ENCODE measurements around the gene EEIG1. TPM values are rescaled to one million over a fixed set of nuclear protein-coding genes. Genes with fewer than 3 reads are reported as not detected.
A peak's percentile ranks its signal among the peaks of the same experiment; 100 is the strongest.

Gene EEIG1
- total RNA-seq, 2 experiments from 2014 or later, result 56.2 to 58.4 TPM

DNA sequence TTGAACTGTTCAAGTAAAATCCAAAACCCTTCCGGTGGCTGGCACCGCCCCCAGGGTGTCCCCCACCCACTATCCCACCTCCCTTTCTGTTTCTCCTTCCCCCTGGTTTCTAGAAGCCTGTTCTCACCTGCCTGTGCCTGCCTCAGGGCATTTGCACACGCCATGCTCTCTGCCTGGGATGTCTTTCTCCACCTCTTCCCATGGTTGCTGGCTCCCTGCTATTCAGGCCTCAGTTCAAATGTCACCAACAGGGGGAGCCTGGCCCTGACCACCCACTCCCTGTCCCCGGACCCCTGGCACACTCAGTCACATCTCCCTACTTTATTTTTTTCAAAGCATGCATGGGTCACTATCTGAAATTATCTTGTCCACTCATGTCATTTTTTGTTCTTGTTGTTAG lies 39.9 kb upstream of the EEIG1 start:
- POLR2A ChIA-PET, result no interaction called here
- no peak overlapping the region for H3K4me3 Mint-ChIP-seq
- H3K36me3 Mint-ChIP-seq (ENCODE audit: low read depth), result no peaks in the 10 kb centered on the region
- no peak overlapping the region for H3K27ac Mint-ChIP-seq
- DNase-seq (no peak), ATAC-seq (no peak)
- no peaks in the 10 kb centered on the region for H3K27me3 Mint-ChIP-seq
- no peaks in the 10 kb centered on the region for H3K9me3 Mint-ChIP-seq (ENCODE audit: low read depth)
- CTCF ChIA-PET, result interaction anchor here (0.6 to 4.4 kb wide), 9 partner anchors 14 to 73 kb away, joined by 3 to 20 read pairs (median 4); no protein-coding TSS in a partner anchor
- intact Hi-C loops (cut with DNase I, micrococcal nuclease), result no loop called here
- peaks cover 48% of the 10 kb centered on the region for H3K4me1 Mint-ChIP-seq

DNA sequence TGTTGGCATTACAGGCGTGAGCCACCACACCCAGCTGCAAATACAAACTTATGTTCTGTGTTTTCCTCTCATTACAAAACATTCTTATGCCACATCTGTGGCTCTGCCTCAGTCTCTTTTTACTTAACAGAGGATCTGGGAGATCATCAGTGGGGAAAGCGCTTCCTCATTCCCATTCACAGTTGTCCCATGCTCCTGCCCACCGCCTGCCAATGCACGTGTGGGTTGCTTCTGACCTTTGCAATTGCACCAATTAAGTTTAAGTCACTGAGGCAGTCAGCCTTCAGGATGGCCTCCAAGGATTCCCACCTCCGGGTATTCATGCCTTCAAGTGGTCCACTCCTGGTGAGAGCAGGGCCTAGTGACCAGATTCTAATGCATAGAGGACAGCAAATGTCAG lies 34.9 kb upstream of the EEIG1 start:
- no peaks in the 10 kb centered on the region for H3K27me3 Mint-ChIP-seq
- no peaks in the 10 kb centered on the region for H3K9me3 Mint-ChIP-seq (ENCODE audit: low read depth)
- CTCF ChIA-PET, result interaction anchor here (0.6 to 0.7 kb wide), 2 partner anchors 16 to 24 kb away, joined by 3 read pairs; no protein-coding TSS in a partner anchor
- POLR2A ChIA-PET, result no interaction called here
- no peak for ATAC-seq
- no peaks in the 10 kb centered on the region for H3K36me3 Mint-ChIP-seq (ENCODE audit: low read depth)
- no peak for DNase-seq
- no peak overlapping the region for H3K27ac Mint-ChIP-seq
- no peak overlapping the region for H3K4me3 Mint-ChIP-seq
- peaks cover 14% of the 10 kb centered on the region for H3K4me1 Mint-ChIP-seq
- intact Hi-C loops (cut with DNase I, micrococcal nuclease), result no loop called here

DNA sequence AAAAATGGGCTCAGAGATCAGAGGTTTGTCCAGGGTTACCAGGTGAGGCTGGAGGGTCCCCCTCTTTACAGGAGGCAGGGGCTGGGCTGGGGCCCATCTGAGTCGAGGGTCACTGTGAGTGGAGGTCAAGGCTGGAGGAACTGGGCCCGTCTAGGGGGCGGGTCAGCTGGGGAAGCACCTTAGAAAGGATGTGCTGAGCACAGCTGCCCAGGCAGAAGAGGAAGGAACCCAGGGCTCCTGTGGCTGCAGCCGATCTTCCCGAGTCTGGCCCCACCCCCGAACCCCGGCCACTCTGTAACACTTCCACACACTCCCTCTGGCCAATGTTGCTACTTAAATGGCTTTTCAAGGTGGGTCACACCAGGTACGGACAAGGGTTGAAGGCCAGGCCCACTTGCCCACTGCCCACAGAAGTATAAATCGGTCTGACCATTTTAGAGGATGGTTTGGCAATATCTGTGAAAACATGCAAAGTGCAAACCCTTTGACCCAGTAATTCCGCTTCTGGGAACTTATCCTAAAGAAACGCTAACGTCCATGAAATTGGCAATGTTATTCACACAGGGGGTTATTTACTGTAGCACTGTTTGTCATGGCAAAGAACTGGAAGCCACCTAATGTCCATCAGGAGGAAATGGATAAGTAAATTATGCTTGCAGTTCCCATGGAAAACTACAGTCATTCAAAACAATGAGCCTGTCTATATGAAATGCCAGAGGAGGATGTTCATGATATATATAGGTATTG lies 30.5 kb upstream of the EEIG1 start:
- H3K4me1 Mint-ChIP-seq, result peaks cover 42% of the 10 kb centered on the region
- ATAC-seq (no peak), DNase-seq (no peak)
- ChIA-PET POLR2A (no interaction called here), CTCF (interaction anchor here (0.8 kb wide), 1 partner anchor 13 kb away, joined by 3 read pairs; no protein-coding TSS in a partner anchor)
- H3K4me3 Mint-ChIP-seq, result no peak overlapping the region
- no peak overlapping the region for H3K27ac Mint-ChIP-seq
- H3K9me3 Mint-ChIP-seq (ENCODE audit: low read depth), result peaks cover 2% of the 10 kb centered on the region
- H3K27me3 Mint-ChIP-seq, result no peaks in the 10 kb centered on the region
- H3K36me3 Mint-ChIP-seq (ENCODE audit: low read depth), result peaks cover 6% of the 10 kb centered on the region
- intact Hi-C loops (cut with DNase I, micrococcal nuclease), result no loop called here

DNA sequence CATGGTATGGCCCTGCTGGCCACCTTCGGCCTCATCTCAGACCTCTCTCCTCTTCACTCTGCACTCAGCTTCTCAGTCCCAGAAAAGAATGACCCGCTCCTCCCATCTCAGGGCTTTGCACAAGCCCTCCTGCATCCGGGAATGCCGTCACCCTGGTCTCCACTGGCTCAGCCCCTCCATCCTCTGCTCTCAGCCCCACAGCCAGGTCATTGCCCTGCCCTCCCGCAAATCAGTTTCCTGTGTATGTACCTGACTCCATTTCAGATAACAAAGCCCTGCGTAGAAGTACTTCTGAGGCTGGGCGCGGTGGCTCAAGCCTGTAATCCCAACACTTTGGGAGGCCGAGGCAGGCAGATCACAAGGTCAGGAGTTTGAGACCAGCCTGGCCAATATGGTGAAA lies 28.9 kb upstream of the EEIG1 start:
- DNase-seq (no peak), ATAC-seq (no peak)
- H3K27me3 Mint-ChIP-seq, result no peaks in the 10 kb centered on the region
- POLR2A ChIA-PET, result interaction anchor here (0.6 kb wide), 1 partner anchor 31 kb away, joined by 3 read pairs; no protein-coding TSS in a partner anchor
- peaks cover 47% of the 10 kb centered on the region for H3K4me1 Mint-ChIP-seq
- CTCF ChIA-PET, result interaction anchor here (1.0 kb wide), 1 partner anchor 16 kb away, joined by 3 read pairs; no protein-coding TSS in a partner anchor
- H3K9me3 Mint-ChIP-seq (ENCODE audit: low read depth), result peaks cover 2% of the 10 kb centered on the region
- no peak overlapping the region for H3K4me3 Mint-ChIP-seq
- peak overlapping the region; percentile 70 for H3K27ac Mint-ChIP-seq
- peaks cover 6% of the 10 kb centered on the region for H3K36me3 Mint-ChIP-seq (ENCODE audit: low read depth)
- intact Hi-C loops (cut with DNase I, micrococcal nuclease), result loop anchor here in 1 of 2 experiments (2.0 kb wide), 1 partner anchor 55 kb away; no protein-coding TSS in a partner anchor

DNA sequence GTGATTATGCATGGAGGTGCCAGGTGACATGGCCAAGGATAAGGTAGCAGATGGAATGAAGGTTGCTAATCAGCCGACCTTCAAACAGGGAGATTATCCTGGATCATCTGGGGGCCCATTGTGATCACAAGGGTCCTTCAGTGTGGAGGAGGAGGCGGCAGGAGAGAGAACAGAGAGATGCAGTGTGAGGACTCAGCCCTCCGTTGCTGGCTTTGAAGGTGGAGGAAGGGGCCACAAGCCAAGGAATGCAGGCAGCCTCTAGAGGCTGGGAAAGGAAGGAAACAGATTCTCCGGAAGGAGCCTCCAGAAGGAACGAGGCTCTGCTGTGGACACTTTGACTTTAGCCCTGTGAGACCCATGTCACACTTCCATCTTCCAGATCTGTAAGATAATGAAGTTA lies 27.4 kb upstream of the EEIG1 start:
- peak; percentile 2 for ATAC-seq
- no peaks in the 10 kb centered on the region for H3K27me3 Mint-ChIP-seq
- ChIA-PET CTCF (interaction anchor here (0.6 to 1.5 kb wide), 4 partner anchors 19 to 106 kb away, joined by 3 to 7 read pairs (median 4); no protein-coding TSS in a partner anchor), POLR2A (interaction anchor here (0.7 kb wide), 1 partner anchor 12 kb away, joined by 3 read pairs; no protein-coding TSS in a partner anchor)
- peaks cover 47% of the 10 kb centered on the region for H3K4me1 Mint-ChIP-seq
- intact Hi-C loops (cut with DNase I, micrococcal nuclease), result loop anchor here in 1 of 2 experiments (2.0 kb wide), 1 partner anchor 53 kb away; no protein-coding TSS in a partner anchor
- DNase-seq, result no peak
- H3K36me3 Mint-ChIP-seq (ENCODE audit: low read depth), result peaks cover 6% of the 10 kb centered on the region
- H3K4me3 Mint-ChIP-seq, result peak overlapping the region; percentile 81
- peaks cover 2% of the 10 kb centered on the region for H3K9me3 Mint-ChIP-seq (ENCODE audit: low read depth)
- H3K27ac Mint-ChIP-seq, result peak overlapping the region; percentile 93

DNA sequence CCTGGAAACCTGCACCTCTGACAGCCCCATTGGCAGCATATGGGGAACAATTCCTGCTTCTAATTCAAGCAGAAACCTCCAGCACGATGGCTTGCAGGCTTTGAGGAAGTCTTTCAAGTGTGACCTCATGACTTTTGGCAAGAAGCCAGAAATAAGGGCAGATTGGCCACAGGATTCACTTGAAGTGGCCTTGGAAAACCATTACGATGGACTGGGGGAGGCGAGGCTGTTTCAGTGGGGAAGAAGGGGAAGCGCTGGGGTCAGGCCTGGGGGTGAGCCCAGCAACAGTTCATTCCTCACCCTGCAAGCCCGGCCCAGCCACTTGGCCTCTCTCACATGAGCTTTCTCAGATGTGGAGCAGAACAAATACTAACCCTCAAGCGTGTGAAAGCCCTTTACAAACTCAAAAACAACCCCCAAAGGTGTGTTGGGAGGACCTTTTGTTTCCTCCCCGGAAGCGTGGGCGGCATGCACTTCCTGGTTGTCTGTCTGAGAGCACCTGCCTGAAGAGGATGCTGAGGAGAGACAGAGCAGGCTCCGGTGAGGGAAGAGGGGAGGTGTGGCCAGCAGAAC lies 26.9 kb upstream of the EEIG1 start:
- peaks cover 6% of the 10 kb centered on the region for H3K36me3 Mint-ChIP-seq (ENCODE audit: low read depth)
- POLR2A ChIA-PET, result interaction anchor here (0.7 to 1.0 kb wide), 4 partner anchors 12 to 27 kb away, joined by 3 read pairs; no protein-coding TSS in a partner anchor

DNA sequence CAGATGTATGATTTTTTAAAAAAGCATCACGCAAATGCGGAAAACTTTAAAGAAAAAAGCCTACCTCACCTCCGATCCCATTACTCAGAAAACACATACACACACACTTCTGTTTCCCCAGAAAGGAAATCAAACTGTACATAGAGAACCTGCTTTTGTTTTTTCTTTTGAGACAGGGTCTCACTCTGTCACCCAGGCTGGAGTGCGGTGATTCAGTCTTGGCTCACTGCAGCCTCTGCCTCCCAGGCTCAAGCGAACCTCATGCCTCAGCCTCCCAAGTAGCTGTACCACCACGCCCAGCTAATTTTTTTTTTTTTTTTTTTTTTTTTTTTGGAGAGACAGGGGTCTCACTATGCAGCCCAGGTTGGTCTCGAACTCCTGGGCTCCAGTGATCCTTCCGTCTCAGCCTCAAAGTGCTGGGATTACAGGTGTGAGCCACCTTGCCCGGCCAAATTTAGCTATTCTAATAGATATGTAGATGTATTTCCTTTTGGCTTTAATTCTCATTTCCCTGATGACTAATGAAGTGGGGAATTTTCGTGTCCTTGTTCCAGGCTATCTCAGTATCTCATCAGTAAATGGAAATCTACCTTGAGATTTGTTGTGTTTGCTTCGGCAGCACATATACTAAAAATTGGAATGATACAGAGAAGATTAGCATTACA lies 25.7 kb upstream of the EEIG1 start:
- DNase-seq (peak; percentile 47), ATAC-seq (peak; percentile 9)
- CTCF ChIA-PET, result interaction anchor here (0.6 to 1.8 kb wide), 8 partner anchors 13 to 64 kb away, joined by 3 to 8 read pairs (median 4); no protein-coding TSS in a partner anchor
- peak overlapping the region; percentile 39 for H3K4me3 Mint-ChIP-seq
- POLR2A ChIA-PET, result interaction anchor here (0.6 to 1.2 kb wide), 3 partner anchors 20 to 63 kb away, joined by 3 read pairs; no protein-coding TSS in a partner anchor
- no peaks in the 10 kb centered on the region for H3K27me3 Mint-ChIP-seq
- peaks cover 47% of the 10 kb centered on the region for H3K4me1 Mint-ChIP-seq
- peaks cover 6% of the 10 kb centered on the region for H3K36me3 Mint-ChIP-seq (ENCODE audit: low read depth)
- H3K9me3 Mint-ChIP-seq (ENCODE audit: low read depth), result peaks cover 2% of the 10 kb centered on the region
- peak overlapping the region; percentile 87 for H3K27ac Mint-ChIP-seq
- intact Hi-C loops (cut with DNase I, micrococcal nuclease), result no loop called here

More for the DNA sequence above, 26.9 kb upstream of the EEIG1 start:
- no peaks in the 10 kb centered on the region for H3K27me3 Mint-ChIP-seq
- CTCF ChIA-PET, result interaction anchor here (0.6 to 1.8 kb wide), 7 partner anchors 12 to 107 kb away, joined by 3 to 8 read pairs (median 4); no protein-coding TSS in a partner anchor
- intact Hi-C loops (cut with DNase I, micrococcal nuclease), result loop anchor here (1.0 to 2.0 kb wide), 3 partner anchors 19 to 53 kb away; no protein-coding TSS in a partner anchor
- DNase-seq (peak; percentile 96), ATAC-seq (peak; percentile 86)
- peaks cover 49% of the 10 kb centered on the region for H3K4me1 Mint-ChIP-seq
- peak overlapping the region; percentile 93 for H3K27ac Mint-ChIP-seq
- peaks cover 2% of the 10 kb centered on the region for H3K9me3 Mint-ChIP-seq (ENCODE audit: low read depth)
- H3K4me3 Mint-ChIP-seq, result peak overlapping the region; percentile 81

DNA sequence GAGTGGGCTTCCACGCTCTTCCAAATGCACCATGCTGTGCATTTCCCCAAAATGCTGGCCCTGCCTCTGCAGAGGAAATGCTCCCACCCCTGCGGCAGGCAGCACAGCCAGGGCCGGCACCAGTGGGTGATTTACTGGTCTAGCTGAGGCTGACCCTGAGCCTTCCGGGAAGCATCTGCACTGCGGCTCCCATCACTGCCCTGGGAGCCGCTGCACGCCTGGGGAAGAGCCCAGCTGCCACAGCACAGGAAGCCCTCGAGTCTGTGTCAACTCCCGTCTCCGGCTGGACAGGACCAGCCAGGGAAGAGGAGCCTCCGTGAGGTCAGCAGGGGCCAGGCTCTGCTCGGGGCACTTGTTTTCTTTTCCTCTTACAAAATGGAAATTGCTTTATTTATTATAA lies 25.1 kb upstream of the EEIG1 start:
- peak overlapping the region; percentile 63 for H3K27ac Mint-ChIP-seq
- intact Hi-C loops (cut with DNase I, micrococcal nuclease), result no loop called here
- H3K9me3 Mint-ChIP-seq (ENCODE audit: low read depth), result peaks cover 2% of the 10 kb centered on the region
- peaks cover 6% of the 10 kb centered on the region for H3K36me3 Mint-ChIP-seq (ENCODE audit: low read depth)
- CTCF ChIA-PET, result interaction anchor here (0.6 to 1.8 kb wide), 8 partner anchors 12 to 64 kb away, joined by 3 to 8 read pairs (median 4); no protein-coding TSS in a partner anchor
- H3K4me3 Mint-ChIP-seq, result peak overlapping the region; percentile 39
- POLR2A ChIA-PET, result interaction anchor here (0.6 to 1.2 kb wide), 2 partner anchors 41 to 62 kb away, joined by 3 read pairs; no protein-coding TSS in a partner anchor
- peaks cover 42% of the 10 kb centered on the region for H3K4me1 Mint-ChIP-seq
- DNase-seq, result peak; percentile 32
- H3K27me3 Mint-ChIP-seq, result no peaks in the 10 kb centered on the region
- no peak for ATAC-seq

DNA sequence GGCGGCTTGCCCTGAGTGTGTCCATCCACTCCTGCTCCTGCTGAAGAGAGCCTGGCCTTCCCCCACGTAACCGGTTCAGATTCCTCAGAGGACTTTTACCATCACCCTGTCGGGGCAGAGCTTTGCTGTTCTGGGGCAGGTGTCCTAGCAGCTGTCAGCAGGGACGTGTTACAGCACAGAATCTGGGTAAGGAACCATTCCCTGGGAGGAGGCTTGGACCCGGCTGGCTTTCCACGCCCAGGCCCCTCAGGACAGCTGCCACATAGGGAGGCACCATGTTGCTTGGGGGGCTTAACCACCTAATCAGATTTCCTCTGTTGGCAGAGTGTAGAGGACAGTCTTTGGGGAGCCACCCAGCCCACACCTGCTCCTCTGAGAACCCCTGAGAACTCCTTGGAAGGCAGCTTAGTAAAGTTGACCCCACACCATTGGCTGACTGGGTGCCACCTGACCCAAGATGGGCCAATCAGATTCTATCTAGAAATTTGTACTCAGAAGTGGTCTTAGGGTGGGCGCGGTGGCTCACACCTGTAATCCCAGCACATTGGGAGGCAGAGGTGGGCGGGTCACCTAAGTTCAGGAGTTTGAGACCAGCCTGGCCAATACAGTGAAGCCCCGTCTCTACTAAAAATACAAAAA lies 23.3 kb upstream of the EEIG1 start:
- intact Hi-C loops (cut with DNase I, micrococcal nuclease), result no loop called here
- CTCF ChIA-PET, result interaction anchor here (1.0 to 1.5 kb wide), 3 partner anchors 20 to 60 kb away, joined by 3 to 4 read pairs (median 4); no protein-coding TSS in a partner anchor
- H3K4me1 Mint-ChIP-seq, result peaks cover 35% of the 10 kb centered on the region
- ATAC-seq, result no peak
- no peak for DNase-seq
- H3K36me3 Mint-ChIP-seq (ENCODE audit: low read depth), result peaks cover 3% of the 10 kb centered on the region
- POLR2A ChIA-PET, result no interaction called here
- no peaks in the 10 kb centered on the region for H3K27me3 Mint-ChIP-seq
- H3K4me3 Mint-ChIP-seq, result no peak overlapping the region
- no peak overlapping the region for H3K27ac Mint-ChIP-seq
- H3K9me3 Mint-ChIP-seq (ENCODE audit: low read depth), result peaks cover 2% of the 10 kb centered on the region

DNA sequence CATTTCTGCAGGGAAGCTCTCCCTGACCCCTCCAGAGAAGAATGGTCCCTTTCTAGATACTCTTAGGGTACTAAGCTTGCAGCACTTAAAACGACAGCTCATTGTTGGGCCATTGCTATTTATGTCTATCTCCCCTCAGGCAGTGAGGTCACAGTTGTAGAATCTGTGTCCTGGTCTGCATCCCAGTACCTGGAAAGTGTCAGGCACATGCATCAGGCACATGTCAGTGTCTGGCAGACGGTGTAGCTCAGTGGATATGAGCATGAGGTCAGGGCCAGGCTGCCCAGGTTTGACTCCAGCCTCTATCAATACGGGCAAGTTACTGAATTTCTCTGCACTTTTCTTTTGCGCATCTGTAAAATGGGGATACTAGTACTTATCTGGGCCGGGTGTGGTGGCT lies 22.2 kb upstream of the EEIG1 start:
- Mint-ChIP-seq H3K27ac (no peak overlapping the region), H3K4me1 (peaks cover 26% of the 10 kb centered on the region), H3K9me3 (ENCODE audit: low read depth) (peaks cover under 1% of the 10 kb centered on the region), H3K27me3 (no peaks in the 10 kb centered on the region), H3K4me3 (no peak overlapping the region), H3K36me3 (ENCODE audit: low read depth) (peaks cover 1% of the 10 kb centered on the region)
- DNase-seq (no peak), ATAC-seq (no peak)
- POLR2A ChIA-PET, result no interaction called here
- intact Hi-C loops (cut with DNase I, micrococcal nuclease), result no loop called here
- CTCF ChIA-PET, result interaction anchor here (0.8 to 1.1 kb wide), 2 partner anchors 22 to 28 kb away, joined by 3 to 5 read pairs; partner anchors contain the start of gene EEIG1
